ENCODE results near the gene SPOCK2. TPM values are rescaled to one million over a fixed set of nuclear protein-coding genes. Genes with fewer than 3 reads are reported as not detected.
A peak's percentile ranks its signal among the peaks of the same experiment; 100 is the strongest.

Gene SPOCK2
- total and polyA plus RNA-seq, 2 of the 13 experiments (the other 11 are each of a cell fraction or from before 2014, with no cell fraction given), result 8.6 to 30.6 TPM

DNA sequence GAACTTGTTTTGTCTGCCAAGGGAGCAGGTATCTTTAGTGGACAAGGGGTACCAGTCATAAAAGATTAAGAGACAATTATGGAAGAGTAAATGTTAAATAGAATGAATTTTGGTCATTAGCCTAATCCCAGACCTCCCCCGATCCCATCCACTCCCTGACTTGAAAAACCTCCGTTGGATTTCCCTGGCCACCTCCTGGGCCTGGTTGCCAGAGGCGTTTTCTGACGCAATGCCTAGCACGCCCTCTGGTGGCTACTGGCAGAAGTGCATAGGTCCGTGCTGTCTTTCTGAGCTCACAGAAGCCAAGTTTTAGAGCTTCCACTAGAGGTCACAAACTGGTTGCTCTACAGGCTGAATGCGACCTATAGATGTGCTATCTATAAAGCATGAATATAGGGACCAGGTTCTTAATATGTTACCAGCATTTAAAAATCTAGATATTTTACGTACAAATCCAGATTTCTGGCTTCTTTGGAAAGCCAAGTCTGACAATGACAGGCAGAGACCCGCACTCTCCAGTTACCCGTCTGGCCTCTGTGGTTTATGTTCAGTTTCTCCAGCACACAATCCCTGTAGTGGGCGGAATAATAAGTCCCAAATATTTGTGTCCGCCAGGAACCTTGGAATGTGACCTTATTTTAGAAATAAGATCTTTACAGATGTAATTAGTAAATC, 39.8 kb downstream of the SPOCK2 start (continued):
- TF ChIP-seq ZNF790 (CRISPR knock-in tag; IDR thresholded peaks at IDR 0.05; ENCODE audit: borderline replicate concordance) (no peak), MIXL1 (CRISPR knock-in tag; IDR thresholded peaks at IDR 0.05) (peak; percentile 64; the same call in 1 of the 2 replicates), ZNF136 (CRISPR knock-in tag; IDR thresholded peaks at IDR 0.05; ENCODE audit: low read depth) (no peak), SP5 (CRISPR knock-in tag; IDR thresholded peaks at IDR 0.05; ENCODE audit: borderline replicate concordance, low read depth) (no peak), MTA1 (CRISPR knock-in tag; IDR thresholded peaks at IDR 0.05; ENCODE audit: borderline replicate concordance) (no peak), ZBTB8A (CRISPR knock-in tag; IDR thresholded peaks at IDR 0.05; ENCODE audit: borderline replicate concordance, low read depth) (no peak), RFX1 (IDR thresholded peaks at IDR 0.05) (no peak), ZKSCAN1 (IDR thresholded peaks at IDR 0.05; ENCODE audit: low read length) (no peak), NR3C1 (CRISPR knock-in tag; IDR thresholded peaks at IDR 0.05) (no peak), SMAD9 (CRISPR knock-in tag; IDR thresholded peaks at IDR 0.05) (no peak), PTBP1 (IDR thresholded peaks at IDR 0.05; ENCODE audit: low read depth, low read length, poor library complexity, severe bottlenecking) (no peak)
- TF ChIP-seq, protein P1, sequence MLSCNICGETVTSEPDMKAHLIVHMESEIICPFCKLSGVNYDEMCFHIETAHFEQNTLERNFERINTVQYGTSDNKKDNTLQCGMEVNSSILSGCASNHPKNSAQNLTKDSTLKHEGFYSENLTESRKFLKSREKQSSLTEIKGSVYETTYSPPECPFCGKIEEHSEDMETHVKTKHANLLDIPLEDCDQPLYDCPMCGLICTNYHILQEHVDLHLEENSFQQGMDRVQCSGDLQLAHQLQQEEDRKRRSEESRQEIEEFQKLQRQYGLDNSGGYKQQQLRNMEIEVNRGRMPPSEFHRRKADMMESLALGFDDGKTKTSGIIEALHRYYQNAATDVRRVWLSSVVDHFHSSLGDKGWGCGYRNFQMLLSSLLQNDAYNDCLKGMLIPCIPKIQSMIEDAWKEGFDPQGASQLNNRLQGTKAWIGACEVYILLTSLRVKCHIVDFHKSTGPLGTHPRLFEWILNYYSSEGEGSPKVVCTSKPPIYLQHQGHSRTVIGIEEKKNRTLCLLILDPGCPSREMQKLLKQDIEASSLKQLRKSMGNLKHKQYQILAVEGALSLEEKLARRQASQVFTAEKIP (CRISPR knock-in tag; IDR thresholded peaks at IDR 0.05; ENCODE audit: borderline replicate concordance), result no peak
- TF ChIP-seq, protein P2, sequence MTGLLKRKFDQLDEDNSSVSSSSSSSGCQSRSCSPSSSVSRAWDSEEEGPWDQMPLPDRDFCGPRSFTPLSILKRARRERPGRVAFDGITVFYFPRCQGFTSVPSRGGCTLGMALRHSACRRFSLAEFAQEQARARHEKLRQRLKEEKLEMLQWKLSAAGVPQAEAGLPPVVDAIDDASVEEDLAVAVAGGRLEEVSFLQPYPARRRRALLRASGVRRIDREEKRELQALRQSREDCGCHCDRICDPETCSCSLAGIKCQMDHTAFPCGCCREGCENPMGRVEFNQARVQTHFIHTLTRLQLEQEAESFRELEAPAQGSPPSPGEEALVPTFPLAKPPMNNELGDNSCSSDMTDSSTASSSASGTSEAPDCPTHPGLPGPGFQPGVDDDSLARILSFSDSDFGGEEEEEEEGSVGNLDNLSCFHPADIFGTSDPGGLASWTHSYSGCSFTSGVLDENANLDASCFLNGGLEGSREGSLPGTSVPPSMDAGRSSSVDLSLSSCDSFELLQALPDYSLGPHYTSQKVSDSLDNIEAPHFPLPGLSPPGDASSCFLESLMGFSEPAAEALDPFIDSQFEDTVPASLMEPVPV (CRISPR knock-in tag; IDR thresholded peaks at IDR 0.05), result no peak
- TF ChIP-seq, protein P3, sequence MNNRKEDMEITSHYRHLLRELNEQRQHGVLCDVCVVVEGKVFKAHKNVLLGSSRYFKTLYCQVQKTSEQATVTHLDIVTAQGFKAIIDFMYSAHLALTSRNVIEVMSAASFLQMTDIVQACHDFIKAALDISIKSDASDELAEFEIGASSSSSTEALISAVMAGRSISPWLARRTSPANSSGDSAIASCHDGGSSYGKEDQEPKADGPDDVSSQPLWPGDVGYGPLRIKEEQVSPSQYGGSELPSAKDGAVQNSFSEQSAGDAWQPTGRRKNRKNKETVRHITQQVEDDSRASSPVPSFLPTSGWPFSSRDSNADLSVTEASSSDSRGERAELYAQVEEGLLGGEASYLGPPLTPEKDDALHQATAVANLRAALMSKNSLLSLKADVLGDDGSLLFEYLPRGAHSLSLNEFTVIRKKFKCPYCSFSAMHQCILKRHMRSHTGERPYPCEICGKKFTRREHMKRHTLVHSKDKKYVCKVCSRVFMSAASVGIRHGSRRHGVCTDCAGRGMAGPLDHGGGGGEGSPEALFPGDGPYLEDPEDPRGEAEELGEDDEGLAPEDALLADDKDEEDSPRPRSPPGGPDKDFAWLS (CRISPR knock-in tag; IDR thresholded peaks at IDR 0.05; ENCODE audit: borderline replicate concordance), result no peak
- TF ChIP-seq, protein P4, sequence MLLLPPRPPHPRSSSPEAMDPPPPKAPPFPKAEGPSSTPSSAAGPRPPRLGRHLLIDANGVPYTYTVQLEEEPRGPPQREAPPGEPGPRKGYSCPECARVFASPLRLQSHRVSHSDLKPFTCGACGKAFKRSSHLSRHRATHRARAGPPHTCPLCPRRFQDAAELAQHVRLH (CRISPR knock-in tag; IDR thresholded peaks at IDR 0.05; ENCODE audit: borderline replicate concordance, low read depth), result peak; percentile 83
- TF ChIP-seq, protein P5, sequence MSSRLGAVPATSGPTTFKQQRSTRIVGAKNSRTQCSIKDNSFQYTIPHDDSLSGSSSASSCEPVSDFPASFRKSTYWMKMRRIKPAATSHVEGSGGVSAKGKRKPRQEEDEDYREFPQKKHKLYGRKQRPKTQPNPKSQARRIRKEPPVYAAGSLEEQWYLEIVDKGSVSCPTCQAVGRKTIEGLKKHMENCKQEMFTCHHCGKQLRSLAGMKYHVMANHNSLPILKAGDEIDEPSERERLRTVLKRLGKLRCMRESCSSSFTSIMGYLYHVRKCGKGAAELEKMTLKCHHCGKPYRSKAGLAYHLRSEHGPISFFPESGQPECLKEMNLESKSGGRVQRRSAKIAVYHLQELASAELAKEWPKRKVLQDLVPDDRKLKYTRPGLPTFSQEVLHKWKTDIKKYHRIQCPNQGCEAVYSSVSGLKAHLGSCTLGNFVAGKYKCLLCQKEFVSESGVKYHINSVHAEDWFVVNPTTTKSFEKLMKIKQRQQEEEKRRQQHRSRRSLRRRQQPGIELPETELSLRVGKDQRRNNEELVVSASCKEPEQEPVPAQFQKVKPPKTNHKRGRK (CRISPR knock-in tag; IDR thresholded peaks at IDR 0.05), result no peak
- TF ChIP-seq, protein P6, sequence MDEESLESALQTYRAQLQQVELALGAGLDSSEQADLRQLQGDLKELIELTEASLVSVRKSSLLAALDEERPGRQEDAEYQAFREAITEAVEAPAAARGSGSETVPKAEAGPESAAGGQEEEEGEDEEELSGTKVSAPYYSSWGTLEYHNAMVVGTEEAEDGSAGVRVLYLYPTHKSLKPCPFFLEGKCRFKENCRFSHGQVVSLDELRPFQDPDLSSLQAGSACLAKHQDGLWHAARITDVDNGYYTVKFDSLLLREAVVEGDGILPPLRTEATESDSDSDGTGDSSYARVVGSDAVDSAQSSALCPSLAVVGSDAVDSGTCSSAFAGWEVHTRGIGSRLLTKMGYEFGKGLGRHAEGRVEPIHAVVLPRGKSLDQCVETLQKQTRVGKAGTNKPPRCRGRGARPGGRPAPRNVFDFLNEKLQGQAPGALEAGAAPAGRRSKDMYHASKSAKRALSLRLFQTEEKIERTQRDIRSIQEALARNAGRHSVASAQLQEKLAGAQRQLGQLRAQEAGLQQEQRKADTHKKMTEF (CRISPR knock-in tag; IDR thresholded peaks at IDR 0.05), result peak; percentile 65
- TF ChIP-seq, protein P7, sequence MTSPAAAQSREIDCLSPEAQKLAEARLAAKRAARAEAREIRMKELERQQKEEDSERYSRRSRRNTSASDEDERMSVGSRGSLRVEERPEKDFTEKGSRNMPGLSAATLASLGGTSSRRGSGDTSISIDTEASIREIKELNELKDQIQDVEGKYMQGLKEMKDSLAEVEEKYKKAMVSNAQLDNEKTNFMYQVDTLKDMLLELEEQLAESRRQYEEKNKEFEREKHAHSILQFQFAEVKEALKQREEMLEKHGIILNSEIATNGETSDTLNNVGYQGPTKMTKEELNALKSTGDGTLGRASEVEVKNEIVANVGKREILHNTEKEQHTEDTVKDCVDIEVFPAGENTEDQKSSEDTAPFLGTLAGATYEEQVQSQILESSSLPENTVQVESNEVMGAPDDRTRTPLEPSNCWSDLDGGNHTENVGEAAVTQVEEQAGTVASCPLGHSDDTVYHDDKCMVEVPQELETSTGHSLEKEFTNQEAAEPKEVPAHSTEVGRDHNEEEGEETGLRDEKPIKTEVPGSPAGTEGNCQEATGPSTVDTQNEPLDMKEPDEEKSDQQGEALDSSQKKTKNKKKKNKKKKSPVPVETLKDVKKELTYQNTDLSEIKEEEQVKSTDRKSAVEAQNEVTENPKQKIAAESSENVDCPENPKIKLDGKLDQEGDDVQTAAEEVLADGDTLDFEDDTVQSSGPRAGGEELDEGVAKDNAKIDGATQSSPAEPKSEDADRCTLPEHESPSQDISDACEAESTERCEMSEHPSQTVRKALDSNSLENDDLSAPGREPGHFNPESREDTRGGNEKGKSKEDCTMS (CRISPR knock-in tag; conservative IDR thresholded peaks at IDR 0.05), result no peak

Measured in HepG2 (cell line).